Astrocyte of the hippocampus (primary cell): ENCODE measurements around the gene RAB5A.
"Not testable (repeated sequence)": the region's sequence is repeated elsewhere in the genome, so short reads cannot be mapped to it uniquely, and the experiment has no call there.

Source experiments
- DNase-seq: peaks from one replicate; pipeline ENCODE4 v3.0.0; 2011; ENCODE audit warnings: low read depth, low spot score

Gene RAB5A

GRCh38 chr3:19947549-19948225, 790 bp downstream of the RAB5A start:
- peak; percentile 68 for DNase-seq

DNA sequence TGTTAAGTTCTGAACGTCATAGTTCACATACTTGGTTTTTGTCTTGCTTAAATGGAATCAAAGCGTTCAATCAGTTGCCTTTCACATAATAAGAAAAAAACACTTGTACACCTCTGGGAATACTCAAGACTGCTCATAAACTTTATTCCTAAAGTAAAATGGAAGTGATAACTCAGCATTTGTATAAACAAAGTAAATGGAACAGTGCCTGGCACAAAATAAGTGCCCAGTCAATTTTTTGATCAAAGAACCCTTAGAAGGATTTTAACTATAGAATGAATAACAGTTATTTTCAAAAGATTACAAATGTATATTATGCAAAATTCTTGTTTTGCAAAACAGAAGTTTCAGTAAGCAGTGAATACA, 1.3 kb downstream of the RAB5A start:
- DNase-seq, result no peak

DNA sequence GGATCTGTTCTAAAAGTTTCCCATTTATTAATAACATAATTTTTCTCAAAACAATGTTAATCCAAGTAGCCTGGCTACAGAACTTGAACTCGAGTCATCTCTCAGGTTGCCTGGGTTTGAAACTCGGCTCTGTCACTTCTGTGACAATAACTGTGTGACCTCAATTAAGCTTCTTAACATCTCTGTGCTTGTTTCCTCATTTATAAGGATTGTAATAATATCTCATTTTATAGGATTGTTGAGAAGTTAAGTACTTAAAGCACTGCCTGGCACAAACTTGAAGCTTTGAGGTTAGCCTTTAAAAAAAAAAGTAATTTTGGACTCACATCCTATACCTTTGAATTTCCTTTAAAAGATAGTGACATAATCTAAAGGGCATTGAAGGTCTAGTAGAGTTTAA, 3.4 kb downstream of the RAB5A start:
- no peak for DNase-seq

GRCh38 chr3:19954676-19955075, 7.8 kb downstream of the RAB5A start:
- DNase-seq, result no peak

- DNase-seq, result not testable (repeated sequence)
Observed at GRCh38 chr3:19957354-19957753, 10.5 kb downstream of the RAB5A start.

GRCh38 chr3:19959505-19959904, 12.6 kb downstream of the RAB5A start:
- no peak for DNase-seq

DNA sequence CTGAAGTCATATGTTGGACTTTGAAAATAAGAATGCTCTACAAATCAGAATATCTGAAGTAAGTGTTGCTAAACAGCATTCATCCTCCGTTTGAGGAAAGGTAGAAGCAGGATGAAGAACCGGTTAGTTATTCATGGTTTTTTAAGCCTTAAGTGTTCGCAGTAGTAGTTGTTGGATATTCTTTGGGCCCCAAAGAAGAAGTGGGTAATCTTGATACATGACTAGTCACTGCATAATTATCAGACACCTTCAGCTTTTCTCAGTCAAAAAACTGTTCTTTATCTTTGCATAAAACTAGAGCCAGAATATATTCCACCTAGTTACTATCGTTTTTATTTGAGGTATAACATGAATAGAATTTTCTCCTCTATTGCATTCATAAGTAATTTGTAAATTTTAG, 13.8 kb downstream of the RAB5A start:
- no peak for DNase-seq

DNA sequence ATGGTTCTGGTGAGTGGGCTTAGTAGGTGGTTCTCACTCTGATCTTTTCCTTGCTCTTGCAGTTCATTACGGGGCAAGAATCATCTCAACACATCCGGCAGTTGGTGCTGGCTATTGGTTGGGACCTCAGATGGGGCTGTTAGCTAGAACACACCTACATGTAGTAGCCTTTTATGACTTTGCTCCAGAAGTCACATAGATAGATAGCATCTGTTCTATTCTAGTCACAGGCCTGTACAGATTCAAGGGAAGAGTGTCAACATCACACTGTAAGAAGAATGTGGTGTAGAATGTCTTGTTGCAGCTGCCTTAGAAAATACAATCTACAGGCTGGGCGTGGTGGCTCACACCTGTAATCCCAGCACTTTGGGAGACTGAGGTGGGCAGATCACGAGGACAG, 15.1 kb downstream of the RAB5A start:
- DNase-seq, result no peak

DNA sequence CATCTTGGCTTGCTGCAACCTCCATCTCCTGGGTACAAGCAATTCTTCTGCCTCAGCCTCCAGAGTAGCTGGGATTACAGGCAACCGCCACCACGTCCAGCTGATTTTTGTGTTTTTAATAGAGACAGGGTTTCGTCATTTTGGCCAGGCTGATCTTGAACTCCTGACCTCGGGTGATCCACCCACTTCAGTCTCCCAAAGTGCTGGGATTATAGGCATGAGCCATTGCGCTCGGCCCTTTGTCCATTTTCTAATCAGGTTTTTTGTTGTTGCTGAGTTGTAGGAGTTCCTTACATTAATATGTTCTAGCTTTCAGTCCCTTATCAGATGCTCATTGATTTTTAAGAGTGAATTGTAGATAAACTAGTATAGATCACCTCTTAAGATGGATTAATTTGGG, 20.3 kb downstream of the RAB5A start:
- no peak for DNase-seq

- no peak for DNase-seq
Observed at GRCh38 chr3:19967812-19968211, 20.9 kb downstream of the RAB5A start.

DNA sequence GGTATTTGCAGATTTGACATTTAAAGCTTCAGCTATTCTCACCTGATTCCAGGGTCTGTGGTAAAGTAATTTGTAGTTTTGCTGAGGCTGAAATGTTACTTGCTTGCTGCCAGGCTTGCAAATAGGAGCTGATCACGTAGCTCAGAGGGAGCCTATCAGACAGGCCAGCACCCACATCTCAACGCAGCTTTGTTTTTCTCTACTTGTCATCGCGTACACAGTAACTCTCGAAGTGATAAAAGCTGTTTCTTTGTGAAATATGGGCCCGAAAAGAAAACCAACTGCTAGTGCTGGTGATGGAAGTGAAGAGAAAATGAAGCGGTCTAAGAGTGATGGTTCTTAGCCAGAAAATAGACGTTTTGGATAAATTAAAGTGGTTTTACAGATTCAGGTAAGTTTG, 23.4 kb downstream of the RAB5A start:
- DNase-seq, result no peak

DNA sequence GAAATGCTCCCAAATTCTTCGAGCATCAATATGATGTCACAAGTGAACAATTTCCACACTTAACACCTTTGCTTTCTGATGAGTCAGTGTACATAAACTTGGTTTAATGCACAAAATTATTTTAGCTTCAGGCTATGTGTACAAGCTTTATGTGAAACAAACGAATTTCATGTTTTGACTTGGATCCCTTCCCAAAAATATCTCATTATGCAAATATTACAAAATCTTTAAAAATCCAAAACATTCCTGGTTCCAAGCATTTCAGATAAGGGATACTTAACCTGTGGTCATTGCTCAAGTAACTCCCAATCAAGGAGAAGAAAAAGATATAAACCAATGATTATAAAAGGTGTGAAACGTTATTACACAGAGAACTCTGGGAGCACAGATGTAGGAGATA, 25.2 kb downstream of the RAB5A start:
- peak; percentile 26 for DNase-seq

GRCh38 chr3:19988904-19989303, 42.0 kb downstream of the RAB5A start:
- not testable (repeated sequence) for DNase-seq

DNA sequence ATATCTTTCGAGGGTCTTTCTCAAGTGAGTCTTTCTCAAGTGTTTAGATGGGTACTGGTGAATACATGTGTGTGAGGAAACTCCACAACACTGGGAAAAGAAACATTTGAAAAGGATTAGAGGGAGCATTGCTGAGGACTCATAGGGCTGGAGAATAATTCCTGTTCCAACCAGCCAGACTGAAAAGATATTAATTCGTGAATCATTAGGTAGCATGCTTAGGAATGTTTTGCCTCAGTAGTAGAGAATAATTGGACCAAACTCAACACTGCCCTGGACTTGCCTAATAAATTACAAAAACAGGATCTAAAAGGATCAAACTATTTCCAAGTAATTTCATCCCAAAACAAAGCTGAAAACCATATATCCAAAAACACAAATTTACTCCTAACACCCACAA, 47.9 kb downstream of the RAB5A start:
- DNase-seq, result peak; percentile 56

DNA sequence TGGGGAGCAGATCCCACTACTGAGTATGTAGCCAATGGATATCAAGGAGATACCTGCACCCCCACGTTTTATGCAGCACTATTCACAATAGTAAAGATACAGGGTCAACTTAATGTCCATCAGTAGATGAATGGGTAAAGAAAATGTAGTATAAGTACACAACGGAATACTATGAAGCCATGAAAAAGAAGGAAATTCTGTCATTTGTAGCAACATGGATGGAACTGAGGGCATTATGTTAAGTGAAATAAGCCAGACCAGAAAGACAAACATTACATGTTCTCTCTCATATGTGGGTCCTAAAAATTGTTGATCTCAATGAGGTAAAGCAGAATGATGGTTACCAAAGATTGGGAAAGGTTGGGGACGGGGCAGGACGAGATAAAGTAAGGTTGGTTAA, 50.6 kb downstream of the RAB5A start:
- no peak for DNase-seq

- no peak for DNase-seq
Observed at GRCh38 chr3:20001932-20002331, 55.0 kb downstream of the RAB5A start.

- DNase-seq, result no peak
Observed at GRCh38 chr3:20007960-20008359, 61.1 kb downstream of the RAB5A start.

DNA sequence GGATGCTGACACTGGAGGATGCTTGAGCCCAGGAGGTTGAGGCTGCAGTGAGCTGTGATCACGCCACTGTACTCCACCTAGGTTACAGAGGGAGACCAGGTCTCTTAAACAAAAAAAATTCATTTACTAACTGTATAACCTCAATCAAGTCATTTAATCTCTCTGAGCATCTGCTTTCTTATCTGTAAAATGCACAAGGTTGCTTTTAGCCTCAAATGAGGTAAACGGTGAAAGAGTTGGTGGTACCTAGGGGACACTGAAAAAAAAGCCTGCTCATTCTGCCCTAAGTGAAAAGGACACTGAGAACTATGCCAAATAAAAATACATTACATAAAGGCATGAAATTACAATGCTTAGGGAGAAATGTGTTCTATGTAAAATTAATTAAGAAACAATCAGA, 61.7 kb downstream of the RAB5A start:
- no peak for DNase-seq

DNA sequence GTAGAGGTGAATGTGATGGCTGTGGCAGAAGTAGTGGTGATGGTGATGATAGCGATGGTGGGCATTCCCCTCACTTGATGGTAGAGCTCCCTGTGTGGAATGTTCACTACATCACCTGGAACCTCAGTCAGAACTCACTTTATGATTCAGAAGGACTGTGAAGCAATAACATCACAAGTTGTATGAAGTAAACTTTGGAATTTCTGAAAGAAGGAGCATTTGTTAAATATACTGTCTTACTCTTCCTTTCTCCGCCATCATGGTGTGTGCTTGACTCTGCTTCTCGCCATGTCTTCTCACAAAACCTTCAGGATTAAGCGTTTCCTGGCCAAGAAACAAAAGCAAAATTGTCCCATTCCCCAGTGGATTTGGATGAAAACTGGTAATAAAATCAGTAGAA, 65.3 kb downstream of the RAB5A start, which contains the start of gene PP2D1:
Gene PP2D1 (minus strand): TSS at position 101 of the 400 bp plus-strand sequence. CDS start 192 bp downstream, outside the sequence.
- no peak for DNase-seq

- no peak for DNase-seq
Observed at GRCh38 chr3:20013396-20013795, 66.5 kb downstream of the RAB5A start.

DNA sequence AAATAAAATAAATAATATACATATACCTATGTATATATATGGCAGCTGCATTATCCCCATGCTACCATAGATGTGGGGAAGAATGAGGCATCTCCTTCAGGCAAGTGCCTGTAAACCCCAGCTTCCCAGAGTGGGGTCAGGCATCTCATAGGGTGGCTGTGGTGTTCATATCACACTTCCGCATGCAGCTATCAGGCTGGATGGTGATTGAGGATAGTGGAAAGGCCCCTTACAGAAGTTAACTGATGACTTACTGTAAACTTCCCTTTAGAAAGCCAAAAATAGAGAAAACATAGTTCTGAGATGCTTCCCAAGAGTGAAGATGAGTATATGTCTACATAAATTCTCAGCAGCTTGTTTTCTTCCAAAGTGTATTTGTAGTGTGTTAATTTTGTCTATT, 68.6 kb downstream of the RAB5A start:
- no peak for DNase-seq

GRCh38 chr3:20016076-20016475, 69.2 kb downstream of the RAB5A start:
- not testable (repeated sequence) for DNase-seq

DNA sequence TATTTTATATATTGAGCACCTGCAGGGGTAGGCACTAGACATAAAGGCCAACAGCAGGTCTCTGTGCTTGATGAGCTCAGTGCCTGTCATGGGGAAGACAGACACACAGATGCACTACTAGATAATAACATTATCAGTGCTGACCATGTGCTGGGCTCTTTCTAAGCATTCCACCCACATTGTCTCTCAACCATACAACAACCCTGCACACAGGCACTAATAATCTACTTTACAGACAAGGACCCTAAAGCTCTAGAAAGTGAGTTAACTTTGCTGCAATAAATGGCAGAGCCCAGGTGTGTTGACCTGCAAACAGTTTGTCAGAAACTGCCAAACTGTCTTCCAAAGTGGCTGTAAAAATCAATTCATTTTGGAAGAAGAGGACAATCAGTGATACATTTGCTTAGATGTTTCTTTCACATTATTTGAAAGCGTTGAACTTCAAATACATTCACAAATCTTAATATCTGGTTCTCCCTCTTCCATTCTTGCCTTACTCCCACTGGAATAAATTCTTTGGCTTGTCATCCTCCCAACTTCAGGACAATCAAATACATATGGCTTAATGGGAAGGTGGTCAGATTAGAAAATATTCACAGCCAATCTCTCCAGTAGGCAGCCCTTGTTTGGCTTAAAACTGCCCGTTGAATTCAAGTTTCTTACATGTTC, 76.2 kb downstream of the RAB5A start:
- DNase-seq, result no peak
